ENCODE measurements around the gene ROPN1L.
"Not testable (repeated sequence)": the region's sequence is repeated elsewhere in the genome, so short reads cannot be mapped to it uniquely, and the experiment has no call there.

ROPN1L gene

GRCh38 chr5:10441083-10441991 lies at the start of gene ROPN1L:
ROPN1L (plus strand) TSS chr5:10441879; CDS start chr5:10442168, 289 bp downstream.
- DNase-seq (ENCODE audit: low read depth, low spot score): peak; percentile 69

- DNase-seq (ENCODE audit: low read depth, low spot score): not testable (repeated sequence)
These were observed 48.9 kb upstream of the ROPN1L start for GRCh38 chr5:10392567-10393328.

DNA sequence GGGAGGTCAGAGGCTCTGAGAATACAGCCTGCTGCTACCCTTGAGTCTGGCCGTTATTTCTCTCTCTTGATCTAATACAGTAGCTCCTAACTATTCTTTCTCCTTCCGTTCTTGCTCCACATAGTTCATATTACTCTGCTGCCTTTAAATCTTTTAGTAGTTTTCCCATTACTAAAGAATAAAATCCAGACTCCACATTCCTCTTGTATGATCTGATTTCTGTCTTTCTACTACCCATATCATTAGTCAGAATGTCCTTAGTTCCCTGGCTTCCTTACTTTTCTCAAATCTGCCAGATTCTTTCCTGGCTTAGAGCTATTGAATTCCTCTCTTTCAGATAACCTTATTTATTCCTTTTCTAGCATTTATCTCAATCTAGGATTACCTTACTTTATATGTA lies 48.2 kb upstream of the ROPN1L start:
- no peak for DNase-seq (ENCODE audit: low read depth, low spot score)

DNA sequence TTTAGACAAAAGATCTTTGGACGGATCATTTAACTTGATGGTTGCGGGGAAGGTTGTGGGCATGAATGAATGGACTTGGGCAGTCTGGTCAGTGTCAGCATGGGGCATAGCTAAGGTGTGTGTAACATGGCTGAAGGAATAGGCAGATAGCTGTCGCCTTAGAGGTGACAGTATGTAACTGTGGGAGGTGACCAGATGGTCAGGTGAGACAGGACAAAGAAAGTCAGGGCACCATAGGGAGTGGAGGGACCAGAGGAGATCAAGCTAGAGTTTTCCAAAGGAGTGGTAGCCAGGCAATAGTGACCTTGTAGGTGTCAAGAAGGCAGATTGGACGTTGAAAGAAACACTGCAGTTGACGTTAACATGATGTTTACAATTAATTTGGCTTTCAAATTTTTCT lies 45.1 kb upstream of the ROPN1L start:
- no peak for DNase-seq (ENCODE audit: low read depth, low spot score)

DNA sequence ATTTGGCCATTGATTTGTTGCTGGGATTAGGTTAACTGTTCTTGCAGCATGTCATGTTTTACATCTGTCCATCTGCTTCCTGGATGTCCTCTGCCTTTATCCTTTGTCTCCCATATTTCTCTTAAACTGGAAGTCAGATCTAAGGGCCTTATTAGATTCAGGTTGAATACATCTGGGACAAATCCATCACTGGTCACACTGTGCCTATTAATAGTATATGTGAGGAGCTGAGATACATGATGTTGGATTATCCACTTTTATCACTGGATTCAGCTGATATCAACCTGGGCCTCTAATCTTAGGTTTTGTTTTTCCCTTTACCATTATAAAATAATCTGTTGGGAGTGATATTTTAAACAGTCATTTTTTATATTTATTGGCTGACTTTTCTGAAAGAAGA lies 41.8 kb upstream of the ROPN1L start:
- no peak for DNase-seq (ENCODE audit: low read depth, low spot score)

DNA sequence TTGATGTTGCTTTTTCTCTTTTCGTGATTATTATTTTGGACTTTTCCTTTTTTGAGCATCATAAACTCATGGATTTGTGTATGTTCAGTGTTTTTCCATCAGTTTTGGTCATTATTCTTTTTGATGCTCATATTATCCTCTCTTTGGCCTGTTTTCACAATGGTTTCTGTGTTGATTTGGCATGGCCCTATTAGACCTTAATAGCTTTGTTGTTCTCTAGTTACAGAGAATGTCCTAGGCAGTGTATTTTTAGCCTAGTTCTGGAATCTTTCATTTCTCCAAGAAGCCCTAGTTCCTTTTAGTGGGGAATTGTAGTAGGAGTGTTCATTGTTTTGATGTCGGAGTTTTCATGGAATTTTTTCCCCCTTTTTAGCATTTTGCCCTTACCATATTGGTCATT lies 41.3 kb upstream of the ROPN1L start:
- no peak for DNase-seq (ENCODE audit: low read depth, low spot score)

DNA sequence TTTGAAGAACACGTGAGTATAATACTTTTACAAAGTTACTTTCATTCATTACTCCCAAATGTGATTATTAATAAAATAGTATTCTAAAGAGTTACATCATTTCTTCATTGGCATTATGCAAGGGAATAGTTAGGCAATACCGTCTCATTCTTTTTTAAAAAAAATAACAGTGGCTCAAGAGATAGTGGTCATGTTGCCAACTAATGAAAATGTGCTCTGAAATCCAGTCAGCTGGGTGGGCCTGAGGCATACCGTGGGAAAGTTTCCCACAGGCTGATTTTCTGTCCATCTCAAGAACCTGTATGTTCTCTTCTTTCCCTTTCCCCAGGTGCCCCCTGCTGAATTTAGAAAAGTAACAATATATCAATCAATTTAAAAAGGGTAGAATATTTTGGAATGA lies 40.8 kb upstream of the ROPN1L start:
- DNase-seq (ENCODE audit: low read depth, low spot score): no peak

GRCh38 chr5:10401498-10401897 lies 40.2 kb upstream of the ROPN1L start:
- no peak for DNase-seq (ENCODE audit: low read depth, low spot score)

- no peak for DNase-seq (ENCODE audit: low read depth, low spot score)
These were observed 37.9 kb upstream of the ROPN1L start for GRCh38 chr5:10403829-10404228.

- no peak for DNase-seq (ENCODE audit: low read depth, low spot score)
These were observed 35.0 kb upstream of the ROPN1L start for GRCh38 chr5:10406651-10407050.

GRCh38 chr5:10409504-10409903 lies 32.2 kb upstream of the ROPN1L start:
- DNase-seq (ENCODE audit: low read depth, low spot score): no peak

DNA sequence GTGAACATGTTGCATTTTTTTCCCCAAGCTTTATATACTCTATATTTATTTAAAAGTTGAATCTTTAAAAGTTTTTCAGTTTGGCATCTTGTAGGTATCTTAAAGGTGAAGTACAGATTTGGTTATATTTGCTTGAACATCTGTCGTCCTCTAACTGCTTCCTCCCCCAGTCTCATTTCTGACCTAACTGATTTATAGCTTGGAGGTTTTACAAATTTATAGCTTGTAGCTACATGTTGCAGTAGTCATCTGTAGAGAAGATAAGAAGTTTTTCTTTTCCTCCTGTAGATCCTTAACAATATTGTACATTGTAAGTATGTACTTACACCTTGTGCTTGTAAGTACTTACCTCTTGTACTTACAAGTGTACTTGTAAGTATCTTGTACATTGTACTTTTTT lies 31.0 kb upstream of the ROPN1L start:
- DNase-seq (ENCODE audit: low read depth, low spot score): no peak

GRCh38 chr5:10411336-10411735 lies 30.3 kb upstream of the ROPN1L start:
- DNase-seq (ENCODE audit: low read depth, low spot score): no peak

GRCh38 chr5:10416868-10417267 lies 24.8 kb upstream of the ROPN1L start:
- no peak for DNase-seq (ENCODE audit: low read depth, low spot score)

- no peak for DNase-seq (ENCODE audit: low read depth, low spot score)
These were observed 22.9 kb upstream of the ROPN1L start for GRCh38 chr5:10418654-10419345.

DNA sequence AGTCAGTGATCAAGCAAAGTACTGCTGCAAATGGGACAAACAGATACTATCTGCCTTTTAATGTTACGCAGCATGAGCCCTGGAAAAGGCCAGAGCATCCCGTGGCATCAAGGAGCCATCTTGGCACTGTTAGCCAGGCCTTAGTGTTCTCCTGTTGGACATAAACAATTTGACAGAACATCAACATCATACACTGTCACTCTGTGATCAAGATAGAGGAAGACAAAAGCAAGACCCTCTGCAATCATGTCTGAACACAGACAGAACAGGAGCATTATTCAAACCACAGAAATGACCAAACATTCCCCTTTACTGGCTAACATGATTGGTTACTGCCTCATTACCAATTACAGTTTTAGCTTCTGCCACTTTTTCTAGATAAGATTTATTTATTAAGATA lies 21.2 kb upstream of the ROPN1L start:
- no peak for DNase-seq (ENCODE audit: low read depth, low spot score)

DNA sequence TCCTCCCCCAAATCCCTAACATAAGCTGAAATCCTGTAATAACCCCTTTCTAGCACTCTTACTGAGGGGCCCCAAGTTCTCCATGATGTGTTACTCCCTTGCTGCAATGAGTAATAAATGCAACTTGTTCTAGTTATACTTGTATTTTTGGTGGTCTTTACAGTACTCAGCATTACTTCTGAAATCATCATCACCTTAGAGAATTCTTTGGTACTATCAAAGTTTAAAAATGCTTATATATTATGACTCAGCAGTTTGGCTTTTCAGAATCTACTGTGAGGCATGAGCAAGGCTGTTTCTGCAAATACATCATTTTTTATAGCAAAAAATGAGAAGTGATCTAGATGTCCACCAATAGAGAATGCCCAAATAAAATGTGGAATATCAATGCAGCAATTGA lies 20.7 kb upstream of the ROPN1L start:
- DNase-seq (ENCODE audit: low read depth, low spot score): no peak

DNA sequence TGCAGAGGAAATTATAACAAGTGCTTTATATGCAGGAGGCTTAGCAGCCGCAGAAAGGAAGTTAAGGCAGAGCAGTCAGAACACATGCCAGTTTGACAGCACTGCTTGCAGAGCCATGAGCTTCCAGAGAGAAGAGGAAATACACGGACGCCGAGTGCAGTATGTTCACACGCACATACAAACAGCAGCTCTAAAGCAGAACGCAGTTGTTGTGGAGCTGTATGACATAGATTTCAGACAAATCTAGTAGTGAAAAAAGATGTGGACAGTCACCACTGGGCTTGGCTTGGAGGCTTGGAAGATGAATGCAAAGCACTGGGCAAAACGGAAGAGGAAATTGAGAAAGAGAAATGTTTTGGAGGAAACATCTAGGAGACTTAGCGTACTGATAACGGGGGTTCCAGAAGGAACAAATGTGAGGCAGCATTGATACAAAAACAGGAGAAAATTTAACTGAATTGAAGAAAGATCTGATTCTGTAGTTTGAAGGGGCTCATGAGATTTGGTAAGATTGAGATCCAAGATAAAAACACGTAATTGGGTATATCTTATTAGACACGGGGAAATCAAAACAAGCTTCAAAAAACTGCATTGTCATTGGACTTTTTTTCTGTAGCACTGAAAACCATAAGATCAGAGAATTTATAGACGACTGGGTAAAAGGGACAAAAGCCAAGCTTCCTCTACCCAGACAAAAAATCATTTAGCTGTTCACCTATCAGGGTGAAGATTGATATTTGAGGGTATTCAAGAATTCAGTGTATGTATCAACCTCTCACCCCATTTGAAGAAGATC lies 19.6 kb upstream of the ROPN1L start:
- DNase-seq (ENCODE audit: low read depth, low spot score): no peak

DNA sequence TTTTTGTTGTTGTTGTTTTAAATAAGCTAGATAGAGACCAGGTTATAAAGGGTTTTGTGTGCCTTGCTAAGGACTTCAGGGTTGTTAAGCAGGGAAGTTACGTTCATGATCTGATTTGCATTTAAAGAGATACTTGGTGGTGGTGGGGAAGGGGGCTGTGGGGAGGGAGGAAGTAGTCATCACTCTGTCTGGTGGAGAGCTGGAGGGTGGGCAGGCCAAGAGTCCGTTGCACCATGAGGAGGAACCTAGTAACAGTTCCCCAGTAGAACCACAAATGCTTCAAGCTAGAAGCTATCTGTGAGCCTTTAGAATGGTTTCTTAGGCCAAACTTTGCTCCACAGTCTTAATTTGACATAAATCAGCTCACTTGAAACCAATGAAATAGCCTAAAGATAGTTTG lies 18.7 kb upstream of the ROPN1L start:
- no peak for DNase-seq (ENCODE audit: low read depth, low spot score)

DNA sequence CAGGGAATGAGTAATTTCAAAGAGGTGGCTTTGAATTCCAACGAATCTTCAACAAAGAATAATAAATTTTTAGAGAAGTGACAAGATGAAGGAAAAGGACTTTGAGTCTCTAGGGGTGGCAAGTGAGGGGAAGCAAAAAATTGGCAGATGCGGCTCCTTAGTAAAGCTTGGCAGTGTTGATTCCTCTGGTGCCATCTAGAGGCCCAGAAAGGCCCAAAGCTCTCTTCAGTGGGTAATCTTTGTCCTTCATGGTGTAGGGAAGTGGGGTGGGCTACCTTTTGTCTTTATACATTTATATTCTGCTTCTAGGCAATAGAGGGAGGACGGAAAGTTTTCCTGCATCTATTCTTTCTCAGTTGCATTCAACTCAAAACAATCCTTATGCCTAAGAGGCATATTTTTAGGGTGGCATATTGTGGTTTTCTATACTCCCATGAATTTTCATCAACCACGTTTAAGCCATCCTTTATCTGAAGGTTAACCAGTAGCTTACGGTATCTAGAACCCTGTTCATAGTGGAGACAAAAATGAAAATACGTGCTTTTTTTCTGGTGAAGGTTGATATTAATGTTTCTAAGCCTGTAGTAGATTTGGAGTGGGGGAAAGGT lies 17.5 kb upstream of the ROPN1L start:
- DNase-seq (ENCODE audit: low read depth, low spot score): no peak

DNA sequence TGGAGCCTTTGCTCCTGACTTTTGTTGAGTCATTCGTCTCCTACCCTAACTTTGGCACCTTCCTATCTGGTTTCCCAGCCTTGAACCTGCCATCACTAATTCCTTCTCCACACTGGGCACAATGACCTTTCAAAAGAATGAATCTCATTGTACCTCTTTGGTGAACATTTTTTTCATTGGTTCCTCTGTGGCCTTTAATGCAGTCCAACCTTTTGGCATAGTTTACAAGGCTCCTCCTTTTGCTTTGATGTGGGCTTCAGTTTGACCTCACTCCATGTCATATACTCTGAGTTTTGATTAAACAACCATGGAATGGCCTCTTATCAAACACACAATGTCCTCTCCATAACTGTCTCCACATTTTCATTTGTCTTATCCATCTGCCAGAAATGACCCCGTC lies 14.5 kb upstream of the ROPN1L start:
- DNase-seq (ENCODE audit: low read depth, low spot score): no peak

Measured in brain pericyte (primary cell).